GM10248 (cell line): ENCODE measurements around the gene ACD.

ENCODE experiments used
- CTCF ChIA-PET: fragments of 300-600 bp; sonication (Branson Sonifier 250); formaldehyde crosslinking; extraction: SDS; loops from one replicate; lab custom pipeline; 2021; ENCODE audit warnings: antibody characterized with exemption; lab: Yijun Ruan, JAX
- POLR2A ChIA-PET: fragments of 350-650 bp; sonication (Branson Sonifier 250); formaldehyde crosslinking; extraction: SDS; loops from one replicate; lab custom pipeline; 2020; ENCODE audit warnings: antibody characterized with exemption; lab: Yijun Ruan, JAX
- DNase-seq: peaks from one replicate; pipeline ENCODE4 v3.0.0; 2012; ENCODE audit errors: extremely low spot score
- TF ChIP-seq, protein P1 (sequence below): IDR thresholded peaks from 2 replicates; pipeline ENCODE4 v1.5.1; 2012; ENCODE audit warnings: mild to moderate bottlenecking, low read depth; ENCODE audit errors: extremely low read depth, missing control alignments, control extremely low read depth

ACD gene

GRCh38 chr16:67650023-67650422, 10.0 kb downstream of the ACD start:
- TF ChIP-seq, protein P1, sequence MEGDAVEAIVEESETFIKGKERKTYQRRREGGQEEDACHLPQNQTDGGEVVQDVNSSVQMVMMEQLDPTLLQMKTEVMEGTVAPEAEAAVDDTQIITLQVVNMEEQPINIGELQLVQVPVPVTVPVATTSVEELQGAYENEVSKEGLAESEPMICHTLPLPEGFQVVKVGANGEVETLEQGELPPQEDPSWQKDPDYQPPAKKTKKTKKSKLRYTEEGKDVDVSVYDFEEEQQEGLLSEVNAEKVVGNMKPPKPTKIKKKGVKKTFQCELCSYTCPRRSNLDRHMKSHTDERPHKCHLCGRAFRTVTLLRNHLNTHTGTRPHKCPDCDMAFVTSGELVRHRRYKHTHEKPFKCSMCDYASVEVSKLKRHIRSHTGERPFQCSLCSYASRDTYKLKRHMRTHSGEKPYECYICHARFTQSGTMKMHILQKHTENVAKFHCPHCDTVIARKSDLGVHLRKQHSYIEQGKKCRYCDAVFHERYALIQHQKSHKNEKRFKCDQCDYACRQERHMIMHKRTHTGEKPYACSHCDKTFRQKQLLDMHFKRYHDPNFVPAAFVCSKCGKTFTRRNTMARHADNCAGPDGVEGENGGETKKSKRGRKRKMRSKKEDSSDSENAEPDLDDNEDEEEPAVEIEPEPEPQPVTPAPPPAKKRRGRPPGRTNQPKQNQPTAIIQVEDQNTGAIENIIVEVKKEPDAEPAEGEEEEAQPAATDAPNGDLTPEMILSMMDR, result no peak
- CTCF ChIA-PET, result interaction anchor here (1.1 to 3.2 kb wide), 2 partner anchors 11 to 128 kb away, joined by 3 to 17 read pairs; partner anchors contain the start of genes ACD and PARD6A
- no peak for DNase-seq
- POLR2A ChIA-PET, result no interaction called here

GRCh38 chr16:67649494-67649931, 10.5 kb downstream of the ACD start:
- ChIA-PET POLR2A (no interaction called here), CTCF (interaction anchor here (0.7 to 8.1 kb wide), 3 partner anchors 10 to 129 kb away, joined by 3 to 89 read pairs (median 3); partner anchors contain the start of genes ACD and PARD6A)
- TF ChIP-seq, protein P1, result no peak
- no peak for DNase-seq

DNA sequence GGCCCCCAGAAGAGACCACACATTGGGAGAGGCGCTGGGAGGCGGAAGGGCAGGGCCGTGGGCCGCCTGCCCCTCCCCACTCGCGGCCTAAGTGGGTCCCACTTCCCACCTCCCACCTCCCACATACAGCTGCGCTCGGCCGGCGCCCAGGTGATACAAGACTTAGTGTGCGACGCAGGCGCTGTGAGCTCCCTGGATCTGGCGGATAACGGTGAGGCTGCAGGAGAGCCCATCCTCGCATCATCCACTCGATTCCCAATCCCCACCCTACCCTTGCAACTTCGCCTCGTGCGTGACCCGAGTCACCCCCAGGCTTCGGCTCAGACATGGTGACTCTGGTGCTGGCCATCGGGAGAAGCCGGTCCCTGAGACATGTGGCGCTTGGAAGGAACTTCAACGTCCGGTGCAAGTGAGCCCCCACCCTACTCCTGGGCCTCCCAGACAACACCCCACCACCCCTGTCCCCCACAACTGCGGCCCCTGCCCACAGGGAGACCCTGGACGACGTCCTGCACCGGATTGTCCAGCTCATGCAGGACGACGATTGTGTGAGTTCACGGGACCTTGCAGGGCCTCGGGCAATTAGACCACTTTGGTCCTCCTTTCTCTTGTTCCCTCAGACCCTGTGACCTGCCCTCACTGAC, 11.2 kb downstream of the ACD start:
- ChIA-PET POLR2A (no interaction called here), CTCF (interaction anchor here (0.7 to 9.1 kb wide), 3 partner anchors 11 to 128 kb away, joined by 3 to 121 read pairs (median 89); partner anchors contain the start of genes ACD and PARD6A)
- TF ChIP-seq, protein P1, result no peak
- DNase-seq, result no peak

GRCh38 chr16:67648088-67648763, 11.8 kb downstream of the ACD start:
- TF ChIP-seq, protein P1, result no peak
- CTCF ChIA-PET, result interaction anchor here (0.9 to 10.5 kb wide), 6 partner anchors 12 to 134 kb away, joined by 3 to 157 read pairs (median 46); partner anchors contain the start of genes ACD and PARD6A
- no peak for DNase-seq
- POLR2A ChIA-PET, result no interaction called here

GRCh38 chr16:67647681-67648080, 12.4 kb downstream of the ACD start:
- TF ChIP-seq, protein P1, result no peak
- DNase-seq, result no peak
- POLR2A ChIA-PET, result no interaction called here
- CTCF ChIA-PET, result interaction anchor here (0.9 to 10.5 kb wide), 8 partner anchors 12 to 154 kb away, joined by 3 to 157 read pairs (median 17); partner anchors contain the start of genes ACD and PARD6A

GRCh38 chr16:67647111-67647651, 12.9 kb downstream of the ACD start:
- POLR2A ChIA-PET, result no interaction called here
- DNase-seq, result no peak
- TF ChIP-seq, protein P1, result no peak
- CTCF ChIA-PET, result interaction anchor here (1.0 to 10.5 kb wide), 7 partner anchors 13 to 153 kb away, joined by 3 to 157 read pairs (median 31); partner anchors contain the start of genes ACD and PARD6A
